ENCODE results near the gene ZBTB16. TPM values are rescaled to one million over a fixed set of nuclear protein-coding genes. Genes with fewer than 3 reads are reported as not detected.

Gene ZBTB16
- total RNA-seq, 1 experiment from 2014 or later: not detected

- DNase-seq (ENCODE audit: low read depth): no peak
These were observed 223.0 kb downstream of the ZBTB16 start for GRCh38 chr11:114282488-114282887.

DNA sequence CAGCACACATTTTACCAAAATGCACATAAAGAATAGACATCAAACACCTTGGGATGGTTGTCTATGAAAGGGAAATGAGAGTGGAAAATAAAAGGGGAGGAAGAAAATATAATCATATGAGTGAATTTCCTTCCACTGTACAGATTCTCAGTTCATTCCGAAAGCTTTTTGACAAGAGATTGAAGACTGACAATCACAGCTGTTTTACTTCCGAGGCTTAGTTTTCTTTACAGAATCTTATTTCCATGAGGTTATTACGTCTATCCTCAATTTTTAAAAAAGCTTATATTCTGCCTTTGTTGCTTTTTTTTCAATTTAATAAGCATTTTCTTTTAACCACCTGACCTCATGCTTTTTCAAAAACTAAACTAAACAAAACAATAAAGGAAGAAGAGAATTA lies 223.9 kb downstream of the ZBTB16 start:
- no peak for DNase-seq (ENCODE audit: low read depth)

DNA sequence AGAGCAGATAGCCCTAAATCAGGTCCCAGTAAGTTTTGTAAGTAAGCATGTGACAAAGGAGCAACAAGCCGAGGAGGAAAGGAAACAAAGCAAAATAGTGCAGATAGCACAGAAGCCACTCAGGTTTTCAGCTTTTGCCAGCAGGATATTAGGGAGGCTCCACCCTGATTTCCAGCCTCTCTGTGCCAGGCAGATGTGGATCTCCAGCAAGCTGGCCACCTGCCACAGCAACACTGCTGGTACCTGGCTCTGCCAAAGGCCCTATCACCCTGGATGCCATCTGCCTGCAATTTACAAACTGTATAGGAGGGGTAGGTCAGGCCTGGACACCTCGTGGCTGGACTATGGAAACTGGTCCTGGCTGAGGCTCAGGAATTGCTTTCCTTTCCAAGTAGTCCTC lies 224.5 kb downstream of the ZBTB16 start:
- no peak for DNase-seq (ENCODE audit: low read depth)

- no peak for DNase-seq (ENCODE audit: low read depth)
These were observed 225.4 kb downstream of the ZBTB16 start for GRCh38 chr11:114284914-114285313.

GRCh38 chr11:114285599-114285998 lies 226.1 kb downstream of the ZBTB16 start:
- peak; percentile 50 for DNase-seq (ENCODE audit: low read depth)

DNA sequence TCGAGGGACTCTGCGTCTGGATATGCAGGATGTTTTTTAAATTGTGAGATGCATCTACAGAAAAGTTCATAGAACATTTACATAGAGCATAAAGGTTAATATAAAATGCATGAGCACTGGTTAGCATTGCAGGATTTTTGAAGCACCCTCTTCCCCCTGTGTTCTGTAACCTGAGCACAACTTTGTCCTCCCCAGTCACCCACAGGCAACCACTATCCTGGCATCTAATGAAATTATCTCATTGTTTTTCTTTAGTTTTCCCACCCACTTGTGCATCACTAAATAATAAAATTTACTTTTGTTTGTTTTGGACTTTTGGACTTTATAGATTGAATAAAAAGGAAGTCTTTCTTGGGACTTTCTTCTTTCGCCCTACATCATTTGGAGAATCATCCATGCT lies 226.7 kb downstream of the ZBTB16 start:
- no peak for DNase-seq (ENCODE audit: low read depth)

DNA sequence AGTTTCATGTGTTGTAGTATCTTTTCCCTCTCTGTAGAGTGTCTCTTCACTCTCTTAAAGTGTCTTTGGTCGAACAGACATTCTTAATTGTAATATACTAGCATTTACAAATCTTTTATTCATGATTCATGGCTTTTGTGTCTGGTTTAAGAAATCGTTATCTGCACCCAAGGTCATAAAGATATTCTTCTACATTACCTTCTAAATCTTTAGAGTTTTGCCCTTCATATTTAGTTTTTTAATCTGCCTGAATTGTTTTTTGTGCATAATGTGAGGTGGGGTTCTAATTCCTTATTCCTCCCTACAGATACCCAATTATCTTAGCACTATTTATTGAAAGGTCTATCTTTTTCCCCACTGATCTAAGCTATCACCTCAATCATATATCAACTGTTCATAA lies 227.6 kb downstream of the ZBTB16 start:
- no peak for DNase-seq (ENCODE audit: low read depth)

- DNase-seq (ENCODE audit: low read depth): no peak
These were observed 228.6 kb downstream of the ZBTB16 start for GRCh38 chr11:114288136-114288535.

GRCh38 chr11:114289779-114290178 lies 230.3 kb downstream of the ZBTB16 start:
- no peak for DNase-seq (ENCODE audit: low read depth)

- DNase-seq (ENCODE audit: low read depth): no peak
These were observed 231.2 kb downstream of the ZBTB16 start for GRCh38 chr11:114290503-114291235.

GRCh38 chr11:114291381-114291780 lies 231.9 kb downstream of the ZBTB16 start:
- DNase-seq (ENCODE audit: low read depth): peak; percentile 82

DNA sequence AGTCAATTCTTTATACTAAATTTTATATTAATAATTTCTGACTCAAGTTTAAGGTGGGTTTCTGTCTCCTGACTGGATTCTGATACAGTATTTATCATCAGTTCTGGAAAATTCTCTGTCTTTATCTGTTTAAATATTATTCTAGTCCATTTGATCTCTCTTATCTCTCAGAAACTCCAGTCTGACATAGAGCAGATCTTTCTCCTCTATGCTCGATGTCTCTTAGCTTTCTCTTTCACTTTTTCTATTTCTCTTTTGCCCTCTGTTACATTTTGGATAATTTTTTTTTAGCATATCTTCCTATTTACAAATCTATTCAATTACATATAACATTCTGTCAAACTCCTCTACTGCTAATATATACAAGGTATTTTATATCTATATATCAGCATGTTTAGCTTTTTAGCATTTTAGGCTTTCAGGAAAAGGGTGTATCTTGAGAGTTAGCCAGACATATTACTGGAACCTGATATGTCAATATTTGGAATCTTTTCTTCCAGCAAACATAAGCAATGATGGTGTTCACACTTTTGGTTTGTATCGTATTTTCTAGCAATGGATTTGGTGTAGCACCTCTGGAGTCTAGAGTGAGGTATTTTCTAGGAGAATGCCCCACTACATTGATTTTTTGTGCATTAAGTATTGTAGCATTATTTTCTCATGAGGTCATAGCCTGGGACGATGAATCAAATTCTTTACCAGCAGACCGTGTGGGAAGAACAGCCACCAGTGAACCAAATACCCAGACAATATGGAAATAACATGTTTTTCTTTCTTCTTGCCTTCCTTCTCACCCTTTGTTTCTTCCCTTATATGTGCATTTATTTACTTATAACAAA lies 232.6 kb downstream of the ZBTB16 start:
- peak; percentile 81 for DNase-seq (ENCODE audit: low read depth)

- peak; percentile 45 for DNase-seq (ENCODE audit: low read depth)
These were observed 233.7 kb downstream of the ZBTB16 start for GRCh38 chr11:114293201-114293711.

- DNase-seq (ENCODE audit: low read depth): peak; percentile 89
These were observed 236.4 kb downstream of the ZBTB16 start, which contains the start of gene NNMT for GRCh38 chr11:114295676-114296604. NNMT (plus strand) TSS chr11:114296399; CDS start chr11:114296557, 158 bp downstream.

GRCh38 chr11:114296605-114297372 lies 237.3 kb downstream of the ZBTB16 start:
- DNase-seq (ENCODE audit: low read depth): peak; percentile 36

DNA sequence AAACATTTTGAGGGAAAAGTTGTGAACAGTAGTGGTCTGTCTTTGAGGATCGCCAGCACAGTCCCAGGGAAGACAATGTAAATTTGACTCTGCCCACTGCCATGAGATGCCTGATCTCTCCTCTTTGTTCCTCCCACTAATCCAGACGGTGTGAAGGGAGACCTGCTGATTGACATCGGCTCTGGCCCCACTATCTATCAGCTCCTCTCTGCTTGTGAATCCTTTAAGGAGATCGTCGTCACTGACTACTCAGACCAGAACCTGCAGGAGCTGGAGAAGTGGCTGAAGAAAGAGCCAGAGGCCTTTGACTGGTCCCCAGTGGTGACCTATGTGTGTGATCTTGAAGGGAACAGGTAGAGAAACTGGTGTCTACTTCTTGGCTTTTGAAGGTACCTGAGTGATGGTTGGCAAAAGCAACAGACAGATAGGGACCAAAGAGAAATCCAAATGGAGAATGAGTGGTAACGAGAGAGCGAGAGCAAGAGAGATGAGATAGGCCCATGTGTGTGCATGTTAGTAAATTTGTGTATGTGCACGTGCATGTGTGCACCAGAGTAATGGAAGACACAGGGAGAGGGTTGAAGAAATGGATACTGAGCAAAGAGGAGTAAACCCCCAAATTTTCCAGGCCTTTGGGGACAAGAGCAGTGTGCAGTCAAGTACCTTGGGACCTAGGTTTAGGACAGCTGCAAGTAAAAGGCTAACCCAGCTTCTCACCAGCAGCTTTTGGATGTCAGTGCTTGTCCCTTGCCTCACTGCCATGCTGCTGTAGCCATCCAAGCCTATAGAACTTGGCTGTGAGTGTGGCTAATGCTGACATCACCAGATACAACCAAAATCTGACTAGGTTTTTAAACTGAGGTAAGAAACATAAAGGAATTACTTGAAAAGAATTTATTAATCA lies 238.5 kb downstream of the ZBTB16 start:
- DNase-seq (ENCODE audit: low read depth): no peak

GRCh38 chr11:114298710-114299109 lies 239.2 kb downstream of the ZBTB16 start:
- DNase-seq (ENCODE audit: low read depth): no peak
